GM21423 (cell line): Measurements from ENCODE around the gene ZPLD1.

Experiments used
- ATAC-seq: cut with Tn5 transposase; IDR thresholded peaks from one replicate; pipeline ENCODE4 v1.9.1; 2021; ENCODE audit warnings: mild to moderate bottlenecking, moderate library complexity; ENCODE audit not compliant: unreplicated experiment

ZPLD1 gene

GRCh38 chr3:102521246-102521645, 86.4 kb downstream of the ZPLD1 start:
- ATAC-seq: no peak

GRCh38 chr3:102525624-102526023, 90.8 kb downstream of the ZPLD1 start:
- peak; percentile 78 for ATAC-seq

DNA sequence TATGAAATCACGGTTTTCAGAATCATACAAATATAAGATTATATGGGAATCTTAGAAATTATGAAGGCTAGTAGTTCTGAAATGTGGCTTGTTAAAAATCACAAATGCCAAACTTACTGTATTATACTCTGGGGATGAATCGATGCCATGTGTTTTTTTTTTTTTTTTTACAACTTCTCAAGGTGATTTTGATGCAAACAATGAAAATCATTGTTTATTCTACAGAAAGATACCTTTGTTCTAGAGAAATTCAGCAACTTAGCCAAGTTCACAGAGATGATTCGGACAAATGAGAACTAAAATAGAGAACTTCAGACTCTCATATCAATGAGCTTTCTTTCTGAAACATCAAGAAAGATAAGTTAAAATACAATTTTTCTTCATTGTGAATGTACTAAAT, 92.0 kb downstream of the ZPLD1 start:
- ATAC-seq: no peak

DNA sequence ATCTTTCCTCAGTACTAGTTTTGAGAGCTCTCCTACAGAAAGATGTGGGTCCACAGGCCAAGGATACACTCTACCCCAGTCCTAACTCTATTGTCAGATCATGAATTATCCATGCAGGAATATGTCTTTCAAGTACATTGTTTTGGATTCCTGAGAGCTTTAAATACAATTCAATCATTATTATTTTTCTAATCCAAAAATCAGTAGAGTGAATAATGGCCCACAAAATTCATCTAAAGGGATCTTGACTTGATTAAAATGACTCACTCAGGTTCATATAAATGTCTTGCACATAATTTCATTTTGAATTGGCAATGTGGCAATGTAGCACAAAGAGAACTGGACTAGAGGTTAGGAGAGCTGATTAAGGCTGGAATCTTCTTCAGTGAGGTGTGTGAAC, 93.9 kb downstream of the ZPLD1 start:
- no peak for ATAC-seq
